Measurements from ENCODE around the gene C10orf105. TPM values are rescaled to one million over a fixed set of nuclear protein-coding genes. Genes with fewer than 3 reads are reported as not detected.

C10orf105 gene
- total and polyA plus RNA-seq, 2 of the 8 experiments (the other 6 are each of a cell fraction or from before 2014, with no cell fraction given): 0.71 to 0.73 TPM

- no peak for TF ChIP-seq CHD7 (IDR thresholded peaks at IDR 0.05; ENCODE audit: insufficient replicate concordance, low read length)
- no peak for TF ChIP-seq ASH2L (IDR thresholded peaks at IDR 0.05; ENCODE audit: low read length)
- no peak for TF ChIP-seq CTCF (IDR thresholded peaks at IDR 0.05; ENCODE audit: control extremely low read depth in 1 of 3, insufficient read depth in 1 of 3, low read depth in 1 of 3, low read length in 3 of 3)
- no peak for TF ChIP-seq POU5F1 (IDR thresholded peaks at IDR 0.05; ENCODE audit: low read depth, low read length)
- no peak for TF ChIP-seq YY1 (IDR thresholded peaks at IDR 0.05; ENCODE audit: low read depth, low read length)
- TF ChIP-seq E2F6 (IDR thresholded peaks at IDR 0.05): no peak
Measured at GRCh38 chr10:71752391-71753090, 33.0 kb upstream of the C10orf105 start (continued).
